HepG2 (cell line): ENCODE measurements around the gene CGREF1.

ENCODE experiments used
- ATF7 ChIP-seq, 2 experiments: fragments of 450-650 bp in 1 of 2; sonication (generic) in 1 of 2; formaldehyde crosslinking in 1 of 2; IDR thresholded peaks; 2 replicates each; pipeline versions ENCODE4 v1.4.0 to v1.6.1; 2016 to 2020; ENCODE audit warnings: antibody characterized with exemption in 1 of 2, mild to moderate bottlenecking in 1 of 2, missing genetic modification reagents in 1 of 2
- CTCF ChIP-seq: sonication (generic); formaldehyde crosslinking; IDR thresholded peaks from 2 replicates; pipeline ENCODE4 v1.5.0; 2020; ENCODE audit warnings: mild to moderate bottlenecking, missing genetic modification reagents, moderate library complexity
- GABPA ChIP-seq, 2 experiments: IDR thresholded peaks; 2 replicates each; pipeline ENCODE4 v1.6.1; 2011 to 2016; ENCODE audit warnings: low read depth in 2 of 2, low read length in 1 of 2, missing biosample characterization in 1 of 2, missing genetic modification characterization in 1 of 2
- HINFP ChIP-seq: sonication (generic); formaldehyde crosslinking; IDR thresholded peaks from 2 replicates; pipeline ENCODE4 v1.4.0; 2020; ENCODE audit warnings: low read depth, mild to moderate bottlenecking, missing genetic modification reagents
- HNRNPLL ChIP-seq: fragments of 200-400 bp; formaldehyde crosslinking; IDR thresholded peaks from 2 replicates; pipeline ENCODE4 v1.6.1; 2017; ENCODE audit warnings: mild to moderate bottlenecking, low read depth, low read length; ENCODE audit not compliant: poor library complexity, severe bottlenecking
- JUND ChIP-seq: sonication (generic); formaldehyde crosslinking; IDR thresholded peaks from 2 replicates; pipeline ENCODE4 v1.8.0; 2022; ENCODE audit warnings: mild to moderate bottlenecking, missing genetic modification reagents
- MYNN ChIP-seq: sonication (generic); formaldehyde crosslinking; IDR thresholded peaks from 2 replicates; pipeline ENCODE4 v1.4.0; 2020; ENCODE audit warnings: mild to moderate bottlenecking, low read depth, missing genetic modification reagents
- SMC3 ChIP-seq: IDR thresholded peaks from 2 replicates; pipeline ENCODE4 v1.6.1; 2011; ENCODE audit warnings: low read length, improper control_type of control experiment
- SP2 ChIP-seq: sonication (generic); formaldehyde crosslinking; IDR thresholded peaks from 2 replicates; pipeline ENCODE4 v1.5.1; 2020; ENCODE audit warnings: mild to moderate bottlenecking, missing genetic modification reagents
- STAG1 ChIP-seq: sonication (generic); formaldehyde crosslinking; IDR thresholded peaks from 2 replicates; pipeline ENCODE4 v1.4.0; 2020; ENCODE audit warnings: missing genetic modification reagents
- TOE1 ChIP-seq: sonication (generic); formaldehyde crosslinking; IDR thresholded peaks from 2 replicates; pipeline ENCODE4 v1.4.0; 2020; ENCODE audit warnings: mild to moderate bottlenecking, missing genetic modification reagents
- ZNF280D ChIP-seq: sonication (generic); formaldehyde crosslinking; IDR thresholded peaks from 2 replicates; pipeline ENCODE4 v1.5.1; 2020; ENCODE audit warnings: mild to moderate bottlenecking, missing genetic modification reagents
- ZNF670 ChIP-seq: sonication (generic); formaldehyde crosslinking; IDR thresholded peaks from 2 replicates; pipeline ENCODE4 v1.8.0; 2022; ENCODE audit warnings: mild to moderate bottlenecking, missing genetic modification reagents, borderline replicate concordance
- ZNF720 ChIP-seq: sonication (generic); formaldehyde crosslinking; IDR thresholded peaks from 2 replicates; pipeline ENCODE4 v1.4.0; 2020; ENCODE audit warnings: missing genetic modification reagents

DNA sequence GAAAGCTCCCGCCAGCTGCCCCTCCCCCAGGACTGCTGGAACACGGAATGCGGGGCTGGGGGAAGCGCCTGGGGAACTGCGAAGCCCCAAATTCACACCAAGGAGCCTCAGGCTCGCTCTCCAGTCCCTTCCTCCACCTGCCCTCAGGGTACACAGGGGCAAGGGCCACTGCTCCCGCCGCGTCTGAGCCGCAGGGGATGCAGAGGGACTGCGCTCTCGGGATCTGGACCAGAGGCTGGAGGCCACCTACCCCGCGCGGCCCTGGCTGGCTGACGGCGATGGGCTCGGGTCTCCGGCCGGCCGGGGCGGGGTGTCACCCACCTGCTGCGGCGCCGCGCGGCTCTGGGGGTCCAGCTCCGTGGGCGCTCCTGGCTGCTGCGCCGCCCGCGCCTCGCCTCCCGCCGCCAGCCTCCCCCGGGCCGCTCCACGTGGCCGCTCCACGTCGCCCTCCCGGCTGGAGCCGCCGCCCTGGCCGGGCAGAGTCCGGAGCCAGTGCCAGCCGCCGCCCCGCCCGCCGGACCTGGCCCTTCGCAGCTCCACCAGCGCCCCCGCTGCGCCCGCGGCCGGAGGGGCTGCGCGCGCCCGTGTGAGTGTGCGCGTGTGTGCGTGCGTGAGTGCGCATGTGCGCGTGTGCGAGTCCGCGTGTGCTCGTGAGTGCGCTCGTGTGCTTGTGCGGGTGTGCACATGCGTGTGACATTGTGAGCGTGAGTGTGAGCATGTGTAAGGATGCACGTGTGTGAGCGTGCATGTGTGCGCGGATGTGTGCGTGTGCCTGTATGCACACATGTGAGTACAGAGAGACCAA is at the start of gene CGREF1:
- no peak for TF ChIP-seq ATF7 (IDR thresholded peaks at IDR 0.05)
- TF ChIP-seq ATF7 (CRISPR knock-in tag; IDR thresholded peaks at IDR 0.05), result no peak
- peak; percentile 33; the same call in 1 of the 2 replicates for TF ChIP-seq CTCF (CRISPR knock-in tag)
- no peak for TF ChIP-seq MYNN (CRISPR knock-in tag)
- TF ChIP-seq HINFP (CRISPR knock-in tag), result no peak
- peak; percentile 21 for TF ChIP-seq HNRNPLL
- no peak; the same call in 1 of the 2 replicates for TF ChIP-seq SP2 (CRISPR knock-in tag)
- TF ChIP-seq JUND (CRISPR knock-in tag), result no peak
- TF ChIP-seq ZNF720 (CRISPR knock-in tag), result no peak
- TF ChIP-seq ZNF670 (CRISPR knock-in tag), result no peak
- TF ChIP-seq SMC3, result no peak
- TF ChIP-seq ZNF280D (CRISPR knock-in tag), result no peak
- no peak for TF ChIP-seq GABPA (IDR thresholded peaks at IDR 0.05; ENCODE audit: low read depth, low read length)
- no peak for TF ChIP-seq GABPA (CRISPR knock-in tag; IDR thresholded peaks at IDR 0.05; ENCODE audit: low read depth)
- TF ChIP-seq TOE1 (CRISPR knock-in tag), result no peak
- no peak for TF ChIP-seq STAG1
